Stimulated activated CD4-positive, alpha-beta T cell treated with anti-CD3 and anti-CD28 coated beads, Interleukin-12 subunit alpha, Interleukin-12 subunit beta, amount 100 ng/mL, for 4 hours (primary cell): ENCODE results near the gene KCNJ2.

Experiments used
- DNase-seq: peaks from one replicate; pipeline ENCODE4 v3.0.0-alpha.2; 2020

KCNJ2 gene

DNA sequence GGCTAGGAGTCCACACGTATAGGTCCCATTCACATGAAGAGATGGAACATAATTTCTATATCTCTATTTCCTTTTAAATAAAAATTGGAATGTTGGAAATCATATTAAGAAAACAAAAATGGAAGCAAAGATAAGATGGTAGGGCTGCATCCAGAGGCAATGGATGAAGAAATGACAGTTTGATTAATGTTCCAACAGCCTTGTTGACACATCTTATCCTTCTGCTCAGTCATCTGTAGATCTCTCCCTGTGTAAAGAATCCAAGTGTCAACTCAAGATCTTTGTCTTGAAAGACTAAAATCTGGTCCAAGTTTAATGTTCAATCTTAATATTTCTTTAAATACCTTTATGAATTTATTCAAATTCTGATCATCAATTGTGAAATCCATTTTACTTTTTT, 7.8 kb upstream of the KCNJ2 start:
- no peak for DNase-seq

DNA sequence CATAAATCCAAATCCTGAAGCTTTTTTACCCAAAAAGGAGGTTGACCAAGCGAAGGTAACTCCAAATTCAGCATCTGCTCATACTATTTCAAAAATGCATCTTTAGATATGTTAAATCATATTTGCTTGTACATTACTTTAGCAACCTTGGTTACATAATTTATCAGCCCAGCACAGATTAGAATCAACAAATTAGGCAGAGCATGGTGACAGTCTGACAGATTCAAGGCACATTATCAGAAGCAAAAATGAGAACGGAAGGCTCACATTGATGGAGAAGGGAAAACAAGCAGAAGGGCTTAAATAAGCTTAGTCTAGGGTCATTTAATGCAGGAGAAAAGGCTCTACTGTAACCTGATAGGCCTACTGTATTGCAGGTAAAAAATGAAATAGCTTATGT, 3.9 kb upstream of the KCNJ2 start:
- no peak for DNase-seq

DNA sequence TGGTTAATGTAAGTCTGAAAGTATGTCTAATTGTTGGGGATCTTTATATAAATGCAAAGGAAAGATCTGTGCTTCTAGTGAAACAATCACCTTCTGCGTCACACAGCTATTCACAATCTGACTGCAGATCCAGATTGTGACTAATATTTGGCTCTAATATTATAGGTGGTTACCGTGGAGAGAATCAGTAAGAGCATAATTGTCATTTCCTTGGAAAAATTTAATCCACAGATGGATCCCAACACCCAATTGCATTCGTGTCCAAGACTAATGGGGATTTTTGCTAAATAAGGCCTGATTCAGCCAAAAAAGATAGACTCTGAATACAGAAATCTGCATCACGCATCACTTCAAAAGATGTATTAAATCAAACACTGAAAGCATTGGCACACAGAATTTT, 2.7 kb upstream of the KCNJ2 start:
- no peak for DNase-seq

DNA sequence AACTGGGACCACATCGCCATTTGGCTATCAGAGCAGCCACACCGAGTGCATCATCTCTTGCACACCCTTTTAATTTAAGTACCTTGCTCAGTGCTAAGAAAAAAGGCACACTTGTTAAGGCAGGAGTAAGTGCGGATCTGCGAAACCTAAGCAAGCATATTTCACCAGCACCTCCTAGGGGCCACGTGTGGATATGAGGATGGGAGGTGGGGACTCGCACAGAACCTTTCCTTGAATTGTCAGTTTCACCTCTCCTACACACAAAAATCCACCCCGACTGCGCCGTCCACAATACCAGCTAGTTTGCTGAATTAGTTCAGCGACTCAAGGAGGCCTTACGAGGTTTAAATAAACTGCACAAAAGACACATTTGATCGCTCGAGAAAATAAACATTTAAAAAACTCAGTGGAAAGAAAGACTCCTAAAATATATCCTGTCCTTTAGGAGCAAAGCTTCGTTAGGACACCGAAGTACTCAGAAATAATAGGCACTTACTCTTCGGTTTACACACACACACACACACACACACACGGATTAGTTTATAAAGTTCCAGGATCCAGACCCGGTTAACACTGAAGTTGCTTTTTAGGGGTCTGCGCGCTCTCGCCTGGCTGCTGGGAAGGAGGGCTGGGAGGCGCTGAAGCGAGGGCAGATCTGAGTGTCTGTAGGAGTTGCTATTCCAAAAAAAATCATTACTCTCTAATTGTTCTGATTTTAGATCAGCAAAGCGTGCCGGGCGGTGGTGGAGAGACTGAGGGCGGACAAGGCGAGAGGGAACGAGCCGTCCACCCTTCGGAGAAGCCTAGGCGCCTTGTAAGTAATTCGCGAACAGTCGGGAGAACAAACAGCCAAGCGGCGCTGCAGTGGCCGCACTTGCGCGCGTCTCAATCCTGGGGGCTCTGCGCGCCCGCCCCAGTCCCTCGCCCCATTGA, 1.0 kb upstream of the KCNJ2 start:
- DNase-seq: no peak

DNA sequence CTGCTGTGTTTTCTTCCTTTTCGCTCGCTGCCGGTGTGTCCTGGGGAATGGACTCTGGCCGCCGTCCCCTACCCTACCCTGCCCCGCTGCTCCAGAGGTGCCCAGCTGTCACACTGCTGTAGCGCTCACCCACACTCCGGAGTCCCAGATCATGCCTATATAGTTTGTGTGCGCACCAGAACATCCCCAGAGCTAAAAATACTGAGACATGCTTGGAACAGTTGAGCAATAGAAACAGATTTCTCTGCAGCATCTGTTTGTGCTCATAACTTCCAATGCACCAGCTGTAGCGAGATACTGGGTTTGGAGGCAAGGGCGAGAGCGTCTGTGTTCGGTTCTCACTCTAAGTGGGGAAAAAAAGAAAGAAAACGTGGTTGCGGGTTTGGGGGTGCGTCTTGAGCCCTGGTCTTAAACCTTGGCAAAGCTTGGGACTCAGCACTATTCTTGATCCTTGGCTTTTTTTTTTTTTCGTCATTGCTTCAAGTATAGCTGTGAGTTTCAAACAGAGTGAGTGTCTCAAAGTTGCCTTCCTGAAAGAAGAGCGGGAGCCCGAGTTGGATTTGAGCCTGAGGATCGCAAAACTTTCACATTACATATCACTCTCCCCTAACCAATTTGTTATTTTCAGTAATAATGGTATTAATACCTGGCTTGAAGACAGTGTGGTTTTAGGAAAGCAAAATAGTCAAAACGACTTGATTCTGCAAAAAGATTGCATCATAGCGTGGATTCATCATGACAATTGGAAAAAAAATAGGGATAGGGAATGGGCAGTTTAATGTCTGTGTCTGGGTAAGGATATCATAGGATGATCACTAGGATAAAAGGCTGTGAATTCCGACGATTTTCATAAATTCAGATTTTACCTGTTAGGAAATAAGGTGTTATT, 621 bp downstream of the KCNJ2 start:
- no peak for DNase-seq

DNA sequence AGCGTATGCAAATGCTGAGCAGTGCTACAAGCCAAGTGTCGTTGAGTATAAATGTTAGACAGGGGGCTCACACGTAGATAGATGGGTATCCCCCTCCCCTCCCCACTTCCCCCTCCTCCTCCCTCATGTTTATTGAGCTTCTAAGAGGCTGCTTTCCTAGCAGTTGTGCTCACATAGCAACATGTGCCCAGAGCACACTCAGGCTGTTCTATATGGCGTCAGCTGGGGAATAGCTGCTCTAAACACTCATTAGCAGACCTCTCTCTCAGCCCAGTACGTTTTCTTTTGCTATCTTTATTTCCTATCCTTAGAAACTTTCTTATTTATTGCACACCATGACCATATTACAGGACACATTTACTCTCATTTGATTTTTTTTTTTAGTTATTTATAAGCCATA, 1.8 kb downstream of the KCNJ2 start:
- no peak for DNase-seq

DNA sequence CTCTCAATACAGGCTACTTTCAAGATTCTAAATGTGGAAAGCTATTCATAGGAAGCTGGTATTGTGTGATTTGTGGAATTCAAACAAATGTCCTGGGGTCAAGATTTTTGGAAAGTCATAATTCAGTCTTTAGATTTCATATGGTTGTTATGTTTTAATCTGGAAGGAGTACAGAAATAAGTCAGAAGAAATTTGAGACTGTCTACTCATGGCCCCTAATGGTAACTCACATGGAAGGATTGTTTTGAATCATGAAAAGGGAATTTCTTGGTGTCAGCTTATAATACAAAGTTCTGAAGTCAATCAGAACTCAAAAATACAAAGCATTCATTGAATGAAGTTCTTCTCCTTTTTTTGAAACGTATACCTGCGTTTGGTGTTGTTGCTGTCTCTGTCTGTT, 3.1 kb downstream of the KCNJ2 start:
- DNase-seq: no peak

DNA sequence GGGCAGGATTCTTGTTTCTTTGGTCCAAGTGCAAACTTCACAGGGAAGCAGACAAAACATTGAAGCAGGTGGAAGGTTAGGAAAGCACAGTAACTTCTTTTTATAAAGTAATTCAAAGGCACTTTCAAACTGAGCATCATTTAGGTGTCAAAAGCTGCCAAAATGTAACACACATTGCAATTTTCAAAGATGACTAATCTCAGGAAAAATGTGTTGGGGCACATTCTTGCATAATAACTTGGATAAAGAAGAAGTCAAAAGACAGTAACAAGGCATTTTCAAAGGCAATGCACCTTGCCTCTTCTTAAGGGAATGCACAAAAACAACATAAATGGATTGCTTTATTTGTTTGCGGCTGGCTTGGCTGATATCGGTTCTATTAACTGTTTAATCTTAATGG, 3.6 kb downstream of the KCNJ2 start:
- no peak for DNase-seq

DNA sequence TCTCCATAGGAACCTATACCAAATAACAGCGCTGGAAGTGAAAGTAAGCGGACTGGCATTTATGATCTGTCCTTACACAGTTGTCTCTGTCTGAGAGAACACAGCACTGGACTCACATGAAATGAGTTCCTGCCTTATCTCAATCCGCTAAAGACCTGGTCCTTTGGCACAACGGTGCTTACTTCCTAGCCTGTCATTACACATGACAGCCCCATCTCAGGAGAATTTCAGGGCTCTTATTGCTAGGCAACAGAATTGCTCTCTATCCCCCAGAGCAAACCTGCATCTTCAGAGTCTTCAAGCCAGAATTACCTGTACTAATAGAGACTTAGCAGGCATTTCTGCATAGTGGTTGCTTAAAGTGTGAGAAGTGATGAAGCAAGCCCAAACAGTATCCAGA, 4.3 kb downstream of the KCNJ2 start:
- DNase-seq: no peak

DNA sequence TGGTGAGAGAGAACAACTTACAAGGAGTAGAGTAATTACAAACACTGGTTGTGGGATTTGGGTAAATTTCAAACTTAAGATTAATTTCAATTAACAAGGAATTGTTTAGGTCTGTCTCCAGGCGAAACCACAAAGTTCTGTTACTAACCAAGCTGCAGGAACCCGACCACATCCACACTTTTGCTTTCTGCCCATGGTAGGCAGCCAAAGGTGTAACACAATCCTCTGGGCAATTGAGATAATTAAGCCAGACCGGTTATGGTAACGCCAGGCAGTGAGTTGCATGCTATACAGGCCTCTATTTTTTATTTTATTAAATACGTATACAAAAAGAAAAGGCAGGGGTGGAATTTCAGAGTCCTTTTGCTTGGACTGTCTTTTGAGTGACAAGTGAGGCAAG, 12.0 kb downstream of the KCNJ2 start:
- no peak for DNase-seq

DNA sequence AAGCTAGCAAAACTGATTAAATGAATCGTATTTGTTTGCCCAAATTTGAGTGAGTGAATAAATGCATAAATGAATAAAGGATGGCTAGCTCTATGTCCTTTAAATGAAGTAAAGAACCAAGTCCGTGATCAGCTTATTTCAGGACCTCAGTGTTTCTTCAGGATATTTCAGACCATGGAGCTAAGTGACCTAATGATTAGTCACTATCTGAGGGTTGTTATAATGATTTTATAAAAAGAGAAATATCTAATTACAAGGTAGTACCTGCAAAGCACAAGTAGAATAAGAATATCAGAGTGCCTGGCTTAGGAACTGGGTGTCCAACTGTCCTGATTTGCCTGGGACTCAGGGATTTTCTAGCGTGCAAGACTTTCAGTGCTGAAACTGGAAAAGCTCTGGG, 12.5 kb downstream of the KCNJ2 start:
- no peak for DNase-seq

DNA sequence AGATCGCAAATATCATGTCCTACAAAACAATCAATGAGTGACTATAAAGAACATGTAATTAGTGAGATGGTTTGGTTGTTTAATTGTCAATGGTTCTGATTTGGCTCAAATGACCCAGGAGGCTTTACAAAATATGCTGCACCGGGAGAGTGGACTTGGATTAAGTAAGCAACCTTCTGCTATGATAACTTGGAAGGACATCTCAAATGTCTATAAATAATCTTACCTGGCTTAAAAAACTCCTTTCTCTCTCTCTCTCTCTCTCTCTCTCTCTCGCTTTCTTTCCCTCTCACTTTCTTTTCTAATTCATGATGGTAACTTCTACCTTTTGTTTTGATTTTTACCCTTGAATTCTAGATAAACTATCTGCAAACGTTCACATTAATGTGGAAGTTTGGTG, 14.2 kb downstream of the KCNJ2 start:
- no peak for DNase-seq

DNA sequence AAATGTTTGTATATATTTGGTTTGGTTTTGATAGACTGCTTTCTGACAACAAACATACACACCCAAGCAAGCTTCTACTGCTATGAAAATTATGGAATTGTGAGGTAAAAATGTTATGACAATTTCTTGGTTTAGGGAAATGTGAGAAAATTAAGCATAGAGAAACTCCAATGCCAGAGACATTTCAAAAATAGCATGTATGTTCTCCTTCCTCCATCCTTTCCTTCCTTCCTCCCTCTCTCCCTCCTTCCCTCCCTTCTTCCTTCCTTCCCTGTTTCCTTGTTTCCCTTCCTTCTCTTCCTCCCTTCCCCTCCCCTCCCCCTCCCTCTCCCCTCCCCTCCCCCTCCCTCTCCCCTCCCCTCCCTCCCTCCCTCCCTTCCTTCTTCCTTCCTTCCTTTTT, 14.9 kb downstream of the KCNJ2 start:
- no peak for DNase-seq

DNA sequence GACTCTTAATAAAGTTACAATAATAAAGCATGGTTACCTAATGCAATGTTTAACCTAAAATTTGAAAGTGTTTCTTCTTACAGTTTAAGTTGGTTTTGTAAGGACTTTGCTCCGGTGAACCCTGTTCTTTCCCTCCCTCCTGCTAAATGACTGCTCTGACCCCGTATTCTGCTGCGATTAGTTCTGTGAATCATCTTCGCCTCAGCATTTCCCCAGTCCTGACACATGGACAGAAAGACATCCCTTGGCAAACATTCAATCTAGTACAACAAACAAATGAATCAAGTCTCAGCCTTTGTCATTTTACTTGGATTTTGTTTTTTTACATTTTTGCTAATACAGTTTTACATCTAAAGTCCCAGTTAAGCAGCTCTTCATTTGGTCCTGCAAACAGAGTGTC, 15.4 kb downstream of the KCNJ2 start:
- no peak for DNase-seq

DNA sequence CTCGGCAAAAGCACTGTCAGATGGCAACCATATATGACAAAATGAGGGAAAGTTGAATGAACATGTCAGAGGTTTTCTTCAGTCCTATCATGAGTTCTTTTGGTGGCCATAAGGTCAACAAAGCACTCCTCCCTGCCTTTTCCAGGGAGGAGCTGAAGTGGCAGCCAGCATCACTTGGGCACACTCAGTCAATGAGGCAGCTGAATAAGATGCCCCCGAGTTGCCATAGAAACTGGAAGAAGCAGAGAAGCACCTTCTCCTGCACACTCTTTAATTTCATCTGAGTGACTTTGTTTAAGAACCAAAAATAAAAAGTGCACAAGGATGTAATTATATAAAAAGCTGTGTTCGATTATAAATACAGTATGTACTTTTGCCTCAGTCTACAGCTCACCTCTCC, 16.0 kb downstream of the KCNJ2 start:
- no peak for DNase-seq

DNA sequence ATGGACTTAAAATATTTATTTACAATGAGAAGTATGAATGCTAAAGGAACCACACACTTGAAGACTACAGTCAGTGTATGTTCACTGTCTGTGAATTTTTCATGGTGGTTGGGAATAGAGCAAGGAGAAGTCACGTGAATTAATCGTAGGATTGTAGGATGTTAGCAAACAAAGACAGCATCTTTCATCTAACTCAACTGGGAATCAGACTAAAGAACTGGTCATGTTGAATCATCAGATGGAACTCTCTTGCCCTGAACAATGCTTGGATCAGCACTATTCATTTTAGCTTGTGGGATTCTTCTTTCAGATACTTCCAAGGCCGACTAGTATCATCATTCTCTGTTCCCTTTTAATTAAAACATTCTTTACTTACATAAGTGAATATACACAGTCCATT, 18.1 kb downstream of the KCNJ2 start:
- no peak for DNase-seq

DNA sequence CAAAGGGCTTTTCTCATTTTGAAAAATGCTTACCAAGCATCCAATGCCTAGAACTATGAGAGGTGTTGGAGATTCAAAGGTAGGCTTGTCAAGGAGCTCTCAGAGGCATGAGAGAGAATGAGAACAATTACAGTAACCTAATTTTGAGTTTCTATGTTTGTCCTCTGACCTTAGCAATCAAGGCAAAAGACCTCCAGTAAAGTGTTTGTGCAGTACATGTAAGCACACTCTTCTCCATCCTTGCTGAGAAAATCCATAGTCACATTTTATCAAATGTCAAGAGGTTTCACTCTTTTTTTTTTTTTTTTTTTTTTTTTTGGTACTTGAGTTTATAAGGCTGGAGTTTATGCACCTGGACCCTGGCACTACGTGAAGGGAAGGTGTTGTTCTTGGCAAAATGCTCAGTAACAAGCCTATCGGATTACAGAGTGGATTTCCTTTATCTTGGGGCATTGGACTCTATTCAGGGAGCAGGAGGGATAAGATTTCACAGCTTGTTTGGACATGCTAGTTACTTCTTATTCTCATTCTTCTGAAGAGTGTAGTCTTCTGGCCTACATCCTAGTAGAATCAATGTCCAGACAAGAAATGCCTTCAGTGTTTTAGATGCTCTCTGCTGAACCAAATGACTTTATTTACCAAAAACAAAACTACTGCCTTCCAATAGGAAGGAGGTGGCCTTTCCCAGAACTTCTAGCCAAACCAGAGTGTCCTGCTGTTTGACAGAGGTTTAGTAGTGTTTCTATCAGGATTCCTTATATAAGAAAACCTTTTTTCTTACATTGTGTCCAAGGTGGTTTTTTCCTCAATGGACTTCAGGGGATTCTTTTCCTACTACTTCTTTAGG, 21.9 kb downstream of the KCNJ2 start:
- no peak for DNase-seq

DNA sequence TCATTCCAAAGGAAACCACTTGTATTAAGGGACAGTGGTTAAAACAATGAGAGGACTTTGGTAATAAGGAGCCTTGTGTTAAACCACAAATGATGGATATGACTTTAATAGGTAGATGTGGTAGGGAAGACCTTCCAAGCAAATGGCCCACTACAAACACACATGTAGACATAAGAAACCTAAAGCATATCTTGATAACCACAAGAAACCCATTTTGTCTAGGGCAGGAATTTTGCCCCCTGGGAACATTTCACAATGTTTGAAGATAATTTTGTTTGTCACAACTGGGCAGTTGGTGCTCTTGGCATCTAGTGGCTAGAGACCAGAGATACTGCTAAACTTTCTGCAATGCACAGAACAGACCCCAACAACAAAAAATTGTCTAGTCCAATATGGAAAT, 25.8 kb downstream of the KCNJ2 start:
- DNase-seq: no peak

DNA sequence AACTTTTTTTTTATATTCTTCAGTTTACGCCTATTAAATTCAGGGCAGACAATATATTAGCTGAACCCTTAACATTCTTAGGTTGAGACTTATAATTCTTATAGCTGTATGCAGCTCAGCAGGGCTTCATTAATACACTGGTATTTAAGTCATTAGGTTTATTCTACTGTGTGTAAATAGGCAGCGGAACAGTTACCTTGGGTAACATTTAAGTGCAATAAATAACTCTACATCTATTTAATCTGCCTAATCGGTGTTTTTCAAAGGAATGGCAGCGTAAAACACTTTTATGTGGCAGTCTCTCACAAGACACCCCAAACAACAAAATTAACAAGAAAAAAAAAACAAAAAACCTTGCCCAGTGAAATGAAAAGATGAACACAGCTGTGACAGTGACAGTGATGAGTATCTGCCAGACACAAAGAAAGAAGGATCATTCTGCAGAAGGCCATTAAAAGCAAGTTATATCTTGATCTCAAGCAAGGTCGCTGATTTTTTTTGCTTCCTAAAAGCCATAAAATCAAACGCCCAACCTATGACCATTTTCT, 32.6 kb downstream of the KCNJ2 start:
- DNase-seq: no peak

DNA sequence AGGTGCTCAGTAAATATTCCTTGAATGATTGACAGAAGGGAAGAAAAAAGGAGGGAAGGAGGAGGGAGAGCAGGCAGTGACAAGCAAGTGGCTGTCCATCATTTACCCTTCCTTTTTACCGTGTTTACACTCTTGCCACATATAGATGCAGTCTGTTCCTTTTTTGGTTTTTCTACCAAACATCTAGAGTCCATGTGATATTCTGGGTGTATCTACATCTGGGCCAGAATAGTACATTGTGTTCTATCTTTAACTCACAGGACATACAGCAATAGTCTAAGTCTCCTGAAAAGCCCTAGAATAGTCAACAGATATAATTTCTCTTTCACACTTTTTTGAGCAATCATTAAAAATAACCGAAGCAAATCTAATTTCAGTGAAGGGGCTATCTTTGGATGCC, 33.5 kb downstream of the KCNJ2 start:
- no peak for DNase-seq

DNA sequence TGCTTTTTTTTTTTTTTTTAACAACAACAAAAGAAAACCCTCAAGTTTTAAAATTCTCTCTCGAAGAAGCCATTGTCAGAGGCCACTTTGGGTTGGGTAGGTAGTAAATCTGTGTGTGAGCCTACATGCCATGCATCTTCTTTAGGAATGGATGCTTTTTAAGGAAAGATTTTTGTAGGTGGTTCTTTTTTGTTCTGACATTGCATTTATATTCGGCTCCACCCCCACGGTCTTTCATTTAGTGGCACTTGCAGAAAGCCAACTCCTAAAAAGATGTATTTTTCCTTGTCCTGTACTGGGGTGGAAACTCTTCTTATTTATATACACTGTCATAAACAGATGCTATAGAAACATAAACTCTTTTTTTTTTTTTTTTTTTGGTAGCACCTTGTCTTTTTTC, 35.1 kb downstream of the KCNJ2 start:
- DNase-seq: no peak

DNA sequence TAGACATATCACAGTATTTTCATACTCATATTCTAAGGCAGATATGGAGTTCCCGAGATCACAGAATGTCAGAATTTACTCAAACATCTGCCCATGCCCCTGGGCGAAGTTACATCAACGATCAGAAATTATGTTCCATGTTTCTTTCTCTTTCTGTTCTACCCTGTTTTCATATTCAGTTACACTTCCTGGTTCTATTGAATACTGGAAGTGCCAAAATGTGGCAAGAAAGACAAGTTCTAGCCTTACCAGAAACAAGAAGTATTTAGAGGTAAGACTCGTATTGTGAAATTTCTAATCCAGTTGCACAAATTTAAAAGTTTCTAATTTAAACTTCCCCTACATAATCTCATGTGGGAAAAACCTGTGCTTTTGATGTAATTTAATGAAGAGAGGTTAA, 36.1 kb downstream of the KCNJ2 start:
- no peak for DNase-seq
